NT2/D1 (cell line): ENCODE results near the gene TMEM54.

Source experiments
- SUZ12 ChIP-seq: IDR thresholded peaks from 2 replicates; pipeline ENCODE4 v1.6.1; 2011; ENCODE audit not compliant: insufficient read length, insufficient read depth; ENCODE audit errors: extremely low read depth
- YY1 ChIP-seq: IDR thresholded peaks from 2 replicates; pipeline ENCODE4 v1.6.1; 2011; ENCODE audit not compliant: insufficient read length, insufficient read depth
- ZNF274 ChIP-seq: IDR thresholded peaks from 2 replicates; pipeline ENCODE4 v1.6.1; 2011; ENCODE audit warnings: mild to moderate bottlenecking, low read depth, low read length

DNA sequence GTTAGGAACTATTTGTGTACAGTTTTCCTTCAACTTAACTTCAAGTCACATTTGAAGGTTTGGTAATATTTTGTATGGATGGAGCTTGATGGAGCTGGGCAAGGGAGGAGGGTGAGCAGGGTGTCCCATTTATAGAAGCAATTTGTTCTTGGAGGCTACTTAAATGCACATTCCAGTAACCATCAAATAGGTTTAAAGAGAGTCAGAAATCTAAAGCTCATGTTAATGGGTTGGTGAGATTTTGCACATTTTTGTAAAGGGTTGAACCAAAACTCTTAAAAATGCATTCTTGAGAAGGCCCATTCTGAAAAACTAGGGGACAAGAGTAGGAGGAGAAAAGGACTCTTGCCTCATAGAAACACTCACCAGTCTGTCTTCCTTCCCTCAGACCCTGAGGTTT is 40.6 kb downstream of the TMEM54 start:
- TF ChIP-seq YY1, result no peak
- TF ChIP-seq ZNF274, result no peak
- TF ChIP-seq SUZ12, result no peak
